Activated T-helper 1 cell treated with anti-CD3 and anti-CD28 coated beads, Interleukin-2, amount 50 U/mL, for 16 hours (primary cell): ENCODE results near the gene ZDHHC12.
"Not testable (repeated sequence)": the region's sequence is repeated elsewhere in the genome, so short reads cannot be mapped to it uniquely, and the experiment has no call there.

Experiments used
- DNase-seq, 2 donors: peaks; one replicate each; pipeline ENCODE4 v3.0.0-alpha.2; 2020; ENCODE audit warnings: low read depth in 1 of 2, low spot score in 1 of 2

The ZDHHC12 gene

DNA sequence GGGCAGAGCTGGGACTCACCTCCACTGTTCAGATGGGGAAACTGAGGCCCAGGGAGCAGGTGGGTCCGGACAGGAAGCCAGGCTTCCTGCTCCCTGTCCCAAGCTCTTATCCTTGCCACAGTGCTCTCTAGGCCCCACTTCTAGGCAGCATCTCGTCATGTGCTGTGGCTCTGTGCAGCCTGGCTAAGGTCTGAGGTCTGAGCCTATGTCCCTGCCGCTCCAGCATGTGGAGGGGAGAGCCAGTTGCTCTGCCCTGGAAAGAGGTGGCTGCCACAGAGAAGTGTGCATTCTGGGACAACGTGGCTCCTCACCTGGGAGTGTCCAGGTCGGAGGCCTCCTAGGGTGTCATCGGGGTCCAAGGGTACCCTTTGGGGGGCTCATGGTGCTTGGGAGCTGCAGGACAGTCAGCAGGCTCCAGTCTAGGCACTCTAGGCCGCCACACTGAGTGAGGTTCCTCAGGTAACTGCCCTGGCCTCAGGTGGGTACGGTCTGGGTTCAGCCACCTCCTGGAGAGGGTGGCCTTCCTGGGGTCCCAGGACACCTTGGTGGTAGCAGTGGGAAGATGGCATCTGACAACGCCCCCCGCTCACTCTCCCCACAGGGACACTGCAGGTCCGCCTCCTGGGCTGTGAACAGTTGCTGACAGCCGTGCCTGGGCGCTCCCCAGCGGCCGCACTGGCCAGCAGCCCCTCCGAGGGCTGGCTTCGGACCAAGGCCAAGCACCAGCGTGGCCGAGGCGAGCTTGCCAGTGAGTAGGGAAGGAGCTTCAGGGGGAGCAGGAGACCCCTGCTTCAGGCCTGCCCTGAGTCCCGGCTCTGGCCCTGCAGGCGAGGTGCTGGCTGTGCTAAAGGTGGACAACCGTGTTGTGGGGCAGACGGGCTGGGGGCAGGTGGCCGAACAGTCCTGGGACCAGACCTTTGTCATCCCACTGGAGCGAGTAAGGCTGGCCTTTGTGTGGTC lies 11.2 kb downstream of the ZDHHC12 start:
- DNase-seq = no peak

DNA sequence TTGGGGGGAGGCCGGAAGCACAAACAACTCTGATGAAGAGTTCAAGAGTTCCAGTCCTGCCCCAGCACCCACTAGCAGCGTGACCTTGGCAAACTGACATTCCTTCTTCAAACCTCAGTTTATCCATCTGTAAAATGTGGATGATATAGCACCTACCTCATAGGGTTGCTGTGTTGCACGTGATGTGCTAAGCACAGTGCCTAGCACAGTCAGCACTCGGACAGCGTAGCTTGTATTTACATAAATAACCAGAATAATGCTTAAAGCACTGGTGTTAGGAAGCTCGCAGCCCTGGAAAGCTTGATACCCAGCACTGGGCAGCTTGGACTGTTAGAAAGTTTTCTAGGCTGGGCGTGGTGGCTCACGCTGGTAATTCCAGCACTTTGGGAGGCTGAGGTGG lies 16.5 kb downstream of the ZDHHC12 start:
- DNase-seq = no peak

DNA sequence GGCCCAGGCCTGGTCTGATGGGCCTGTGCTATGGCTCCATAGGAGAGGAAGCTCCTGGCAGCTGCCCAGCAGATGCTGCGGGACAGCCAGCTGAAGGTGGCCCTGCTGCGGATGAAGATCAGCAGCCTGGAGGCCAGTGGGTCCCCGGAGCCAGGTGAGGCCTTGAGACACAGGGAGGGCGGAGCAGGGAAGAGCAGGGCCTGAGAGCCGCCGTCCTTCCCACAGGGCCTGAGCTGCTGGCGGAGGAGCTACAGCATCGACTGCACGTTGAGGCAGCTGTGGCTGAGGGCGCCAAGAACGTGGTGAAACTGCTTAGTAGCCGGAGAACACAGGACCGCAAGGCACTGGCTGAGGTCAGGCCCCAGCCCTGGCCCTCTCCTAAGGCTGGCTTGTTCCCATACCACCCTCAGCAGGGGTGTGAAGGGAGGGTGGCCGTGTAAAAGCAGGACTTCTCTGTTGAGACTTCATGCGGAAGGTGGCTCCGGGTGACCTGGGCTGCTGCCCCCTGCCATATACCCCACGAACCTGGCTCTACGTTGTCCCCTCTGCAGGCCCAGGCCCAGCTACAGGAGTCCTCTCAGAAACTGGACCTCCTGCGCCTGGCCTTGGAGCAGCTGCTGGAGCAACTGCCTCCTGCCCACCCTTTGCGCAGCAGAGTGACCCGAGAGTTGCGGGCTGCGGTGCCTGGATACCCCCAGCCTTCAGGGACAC lies 17.1 kb downstream of the ZDHHC12 start:
- no peak for DNase-seq

DNA sequence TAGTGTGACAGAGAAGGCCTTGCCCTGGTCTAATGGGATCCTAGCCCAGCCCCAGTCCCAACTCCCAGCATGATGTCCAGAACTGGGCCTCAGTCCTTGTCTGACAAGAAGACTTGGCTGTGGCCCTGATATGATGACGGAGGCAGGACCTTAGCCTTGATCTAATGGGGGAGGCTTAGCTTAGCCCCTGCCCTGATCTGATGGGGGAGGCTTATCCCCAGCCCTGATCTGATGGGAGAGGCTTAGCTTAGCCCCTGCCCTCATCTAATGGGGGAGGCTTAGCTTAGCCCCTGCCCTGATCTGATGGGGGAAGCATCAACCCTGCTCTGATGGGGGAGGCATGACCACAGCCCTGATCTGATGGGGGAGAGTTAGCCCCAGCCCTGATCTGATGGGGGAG lies 17.9 kb downstream of the ZDHHC12 start:
- no peak for DNase-seq

DNA sequence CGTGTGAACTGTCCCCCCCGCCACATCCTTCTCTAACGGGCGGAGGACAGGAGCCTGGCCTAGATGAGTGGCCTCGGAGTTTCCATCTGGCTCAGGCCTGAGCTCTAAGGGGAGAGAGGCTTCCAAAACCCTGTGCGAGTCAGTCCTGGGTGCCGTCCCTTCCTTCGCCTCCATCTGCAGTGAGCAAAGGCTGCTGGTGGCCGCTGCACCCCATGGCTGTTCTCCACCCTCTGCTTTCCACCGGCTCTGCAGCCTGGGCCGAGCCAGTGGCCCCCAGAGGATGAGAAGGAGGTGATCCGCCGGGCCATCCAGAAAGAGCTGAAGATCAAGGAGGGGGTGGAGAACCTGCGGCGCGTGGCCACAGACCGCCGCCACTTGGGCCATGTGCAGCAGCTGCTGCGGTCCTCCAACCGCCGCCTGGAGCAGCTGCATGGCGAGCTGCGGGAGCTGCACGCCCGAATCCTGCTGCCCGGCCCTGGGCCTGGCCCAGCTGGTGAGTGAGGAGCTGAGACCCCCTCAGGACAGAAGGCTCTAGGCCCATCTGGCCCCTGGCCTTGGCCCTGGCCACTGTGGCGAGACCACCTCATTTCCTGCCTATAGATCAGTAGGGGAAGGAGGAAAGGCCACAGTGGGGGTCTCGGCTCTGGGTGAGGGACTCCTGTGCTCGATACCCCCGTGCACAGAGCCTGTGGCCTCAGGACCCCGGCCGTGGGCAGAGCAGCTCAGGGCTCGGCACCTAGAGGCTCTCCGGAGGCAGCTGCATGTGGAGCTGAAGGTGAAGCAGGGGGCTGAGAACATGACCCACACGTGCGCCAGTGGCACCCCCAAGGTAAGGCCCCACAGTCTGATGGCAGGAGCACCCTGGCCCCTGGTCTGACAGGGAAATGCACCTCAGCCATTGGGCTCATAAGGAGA lies 18.6 kb downstream of the ZDHHC12 start:
- no peak for DNase-seq

DNA sequence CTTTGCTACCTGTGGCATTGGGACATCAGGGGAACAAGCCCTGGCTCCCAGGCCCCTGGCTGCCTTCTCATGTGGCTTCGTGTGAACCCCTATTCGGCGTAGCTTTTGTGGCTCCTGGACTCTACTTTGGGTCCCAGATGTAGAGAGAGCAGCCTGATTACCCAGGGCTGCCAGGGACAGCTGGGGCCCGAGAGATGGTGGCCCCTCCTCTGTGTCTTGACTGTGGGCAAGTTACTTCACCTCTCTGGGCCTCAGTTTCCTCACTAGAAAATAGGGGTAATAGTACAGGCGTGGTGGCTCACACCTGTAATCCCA lies 19.6 kb downstream of the ZDHHC12 start:
- DNase-seq = no peak

DNA sequence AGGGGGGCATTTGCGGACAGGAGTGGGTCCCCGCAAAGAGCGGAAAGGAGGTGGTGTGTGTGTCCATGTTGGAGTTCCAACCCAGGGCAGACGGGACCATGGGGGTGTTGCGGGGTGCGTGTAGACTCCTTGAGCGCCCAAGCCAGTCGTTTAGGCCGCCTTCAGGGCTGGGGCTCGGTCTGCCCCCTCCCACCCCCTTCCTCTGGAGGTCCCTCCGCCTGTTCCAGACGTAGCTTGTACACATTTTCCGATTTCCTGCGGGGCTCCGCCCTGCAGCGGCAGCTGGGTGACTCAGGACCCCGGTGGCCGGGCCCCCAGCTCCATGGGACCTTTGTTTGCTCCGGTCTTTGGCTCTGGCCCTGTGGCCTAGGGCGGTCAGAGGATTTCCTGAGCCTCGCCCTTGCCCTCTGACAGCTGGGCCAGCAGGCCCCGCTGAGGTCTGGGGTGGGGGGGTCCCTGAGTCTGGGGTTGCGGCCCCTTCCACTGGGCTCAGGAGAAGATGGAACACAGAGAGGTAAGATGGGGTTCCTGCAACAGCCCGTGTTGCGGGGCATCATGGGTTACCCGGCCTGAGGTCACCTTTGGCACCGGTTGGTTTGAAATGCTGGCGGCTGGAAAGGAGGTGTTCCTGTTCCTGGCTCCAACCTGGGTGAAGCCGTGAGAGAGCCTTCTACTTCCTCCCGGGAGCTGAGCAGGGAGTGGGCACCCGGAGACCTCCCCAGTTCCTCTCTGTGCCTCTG lies 20.1 kb downstream of the ZDHHC12 start:
- DNase-seq = no peak

DNA sequence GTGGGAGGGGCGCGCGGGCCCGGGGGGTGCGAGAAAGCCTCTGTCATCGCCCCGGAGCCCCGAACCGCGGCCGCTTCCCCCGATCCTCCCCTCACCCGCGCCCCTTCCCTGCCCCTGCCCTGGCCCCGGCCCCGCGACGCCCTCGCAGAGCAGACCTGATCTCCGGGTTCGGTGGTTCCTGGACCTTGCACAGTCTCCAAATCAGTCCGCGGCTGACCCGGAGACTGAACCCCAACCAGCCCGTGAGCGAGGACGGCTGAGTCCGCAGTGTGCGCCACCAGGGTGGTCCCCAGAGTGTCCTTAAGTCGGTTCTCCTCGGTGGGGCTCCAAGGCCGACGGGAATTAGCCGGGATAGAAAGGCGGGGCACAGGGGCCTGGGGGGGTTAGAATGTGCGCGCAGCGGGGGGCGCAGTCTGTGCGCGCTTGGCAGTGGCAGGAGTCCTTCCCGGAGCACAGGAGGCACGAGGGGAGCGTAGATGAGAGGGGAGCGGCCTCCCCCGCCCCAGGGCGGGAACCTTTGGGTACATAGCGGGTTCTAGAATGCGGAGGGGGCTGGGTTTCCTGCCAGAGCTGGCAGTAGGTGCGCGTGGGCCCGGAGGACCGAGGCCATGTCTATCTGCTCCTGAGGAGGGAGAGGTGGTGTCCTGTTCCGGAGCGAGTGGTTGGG lies 20.8 kb downstream of the ZDHHC12 start:
- DNase-seq = no peak

DNA sequence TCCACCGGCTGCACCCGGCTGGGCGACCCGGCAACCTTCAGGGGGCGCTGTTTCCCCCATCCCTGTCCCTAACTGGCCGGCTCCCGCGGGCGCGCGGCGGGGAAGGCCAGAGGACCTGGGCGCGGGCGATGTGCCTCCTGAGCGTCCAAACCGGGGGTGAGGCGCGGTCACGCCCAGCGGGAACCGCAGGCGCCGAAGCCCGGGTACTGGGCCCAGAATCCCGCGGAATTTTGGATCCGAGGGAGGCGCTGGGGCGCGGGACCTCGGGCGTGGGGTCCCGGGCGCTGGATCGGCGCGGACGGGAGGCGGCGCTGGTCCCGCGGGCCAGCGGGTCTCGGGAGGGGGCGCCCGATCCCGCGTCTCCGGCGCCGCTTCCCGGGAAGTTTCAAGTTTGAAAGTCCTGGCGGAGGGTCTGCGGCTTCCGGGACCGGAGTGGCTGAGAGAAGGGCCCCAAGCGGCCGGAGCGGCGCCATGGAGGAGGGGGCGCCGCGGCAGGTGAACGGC lies 21.4 kb downstream of the ZDHHC12 start, which contains the start of gene PKN3:
TSS of gene PKN3 (plus strand) at position 59 of the 504 bp plus-strand sequence. CDS start at position 472, 413 bp downstream.
- peak; percentile 73 to 81 for DNase-seq

DNA sequence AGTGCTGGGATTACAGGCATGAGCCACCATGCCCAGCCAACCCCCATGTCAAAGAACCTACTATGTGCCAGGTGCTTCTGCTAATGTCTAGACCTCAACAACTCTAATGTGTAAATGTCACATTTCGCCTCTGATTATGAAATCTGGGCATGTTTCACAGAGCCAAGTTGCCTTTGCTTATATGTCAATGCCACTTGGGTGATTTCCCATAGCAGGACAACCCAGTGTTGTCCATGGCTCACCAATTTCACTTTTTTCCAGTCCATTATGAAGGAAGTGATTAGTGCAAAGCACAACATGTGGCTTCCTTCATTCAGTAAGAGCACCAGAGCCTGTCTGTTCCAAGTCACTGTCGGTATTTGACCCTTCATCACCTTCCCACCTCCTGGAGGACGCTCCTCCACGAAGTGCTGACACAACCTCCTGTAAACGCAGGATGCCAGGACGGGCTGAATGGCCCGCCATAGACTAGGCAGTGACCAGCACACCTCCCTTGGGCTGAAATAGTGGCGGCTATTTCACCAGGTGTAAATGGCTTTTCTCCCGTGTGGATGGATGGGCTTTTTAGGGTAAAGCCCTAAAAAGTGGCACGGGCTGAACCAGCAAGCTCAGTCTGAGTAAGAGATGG lies 22.6 kb downstream of the ZDHHC12 start:
- no peak for DNase-seq

DNA sequence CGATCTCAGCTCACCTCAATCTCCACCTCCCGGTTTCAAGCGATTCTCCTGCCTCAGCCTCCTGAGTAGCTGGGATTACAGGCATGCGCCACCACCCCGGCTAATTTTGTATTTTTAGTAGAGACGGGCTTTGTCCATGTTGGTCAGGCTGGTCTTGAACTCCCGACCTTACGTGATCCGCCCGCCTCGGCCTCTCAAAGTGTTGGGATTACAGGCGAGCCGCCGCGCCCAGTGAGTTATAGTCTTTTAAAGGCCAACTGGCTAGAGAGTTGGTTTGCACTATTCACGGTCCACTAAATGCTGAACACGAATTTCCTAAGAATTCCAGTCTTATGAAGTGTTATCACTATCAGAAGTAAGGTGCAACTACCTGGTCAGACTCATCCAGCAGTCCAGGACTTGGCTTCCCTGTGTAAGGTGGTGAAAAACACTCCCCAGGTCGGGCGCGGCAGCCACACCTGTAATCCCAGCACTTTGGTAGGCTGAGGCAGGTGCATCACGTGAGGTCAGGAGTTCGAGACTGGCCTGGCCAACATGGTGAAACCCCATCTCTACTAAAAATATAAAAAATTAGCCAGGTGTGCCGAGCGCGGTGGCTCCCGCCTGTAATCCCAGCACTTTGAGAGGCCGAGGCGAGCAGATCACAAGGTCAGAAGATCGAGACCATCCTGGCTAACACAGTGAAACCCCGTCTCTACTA lies 24.7 kb downstream of the ZDHHC12 start:
- not testable (repeated sequence) for DNase-seq

DNA sequence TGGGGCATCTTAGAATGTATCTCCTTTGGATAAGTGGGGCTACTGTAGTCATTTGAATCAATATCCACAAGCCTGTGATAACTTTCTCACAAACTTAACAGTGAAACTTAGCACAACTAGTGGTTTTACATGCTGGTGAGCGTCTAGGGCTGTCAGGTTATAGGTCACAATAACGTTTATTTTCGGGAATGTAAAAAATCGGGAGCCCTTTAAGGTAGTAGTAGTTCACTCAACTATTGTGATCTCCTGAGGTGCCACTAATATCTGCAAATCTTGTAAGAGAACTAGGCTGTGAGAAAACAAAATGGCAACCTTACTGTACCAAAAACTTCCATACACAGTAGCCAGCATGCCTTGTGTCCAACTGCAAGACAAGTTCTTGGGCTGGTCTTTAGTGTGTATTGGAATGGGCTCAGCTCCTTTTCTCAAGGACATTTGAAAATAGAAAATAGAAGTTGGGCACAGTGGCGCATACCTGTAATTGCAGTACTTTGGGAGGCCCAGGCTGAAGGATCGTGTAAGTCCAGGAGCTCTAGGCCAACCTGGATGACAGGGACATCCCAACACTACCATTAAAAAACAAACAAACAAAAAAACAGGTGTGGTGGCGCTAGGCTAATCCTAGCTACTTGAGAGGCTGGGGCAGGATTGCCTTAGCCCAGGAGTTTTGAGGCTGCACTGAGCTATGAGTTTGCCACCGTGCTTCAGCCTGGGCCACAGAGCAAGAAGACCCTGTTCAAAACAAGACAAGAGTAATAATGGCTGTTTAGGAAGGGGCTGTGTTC lies 26.8 kb downstream of the ZDHHC12 start:
- DNase-seq = no peak

DNA sequence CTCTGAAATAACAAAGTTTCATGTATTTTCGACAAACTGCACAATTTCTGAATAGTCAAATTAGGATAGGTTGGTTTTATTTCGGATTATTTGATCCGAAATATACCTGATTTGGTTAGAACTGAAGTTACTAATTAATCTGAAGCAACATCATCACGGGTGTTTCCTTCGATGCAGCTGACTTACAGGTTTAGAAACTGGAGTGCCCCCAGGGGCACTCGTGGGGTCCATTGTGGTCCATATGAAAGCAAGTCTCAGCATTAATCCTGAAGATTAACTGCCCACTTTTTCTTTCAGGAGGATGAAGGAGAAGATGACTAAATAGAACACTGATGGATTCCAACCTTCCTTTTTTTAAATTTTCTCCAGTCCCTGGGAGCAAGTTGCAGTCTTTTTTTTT lies 29.6 kb downstream of the ZDHHC12 start:
- no peak for DNase-seq

DNA sequence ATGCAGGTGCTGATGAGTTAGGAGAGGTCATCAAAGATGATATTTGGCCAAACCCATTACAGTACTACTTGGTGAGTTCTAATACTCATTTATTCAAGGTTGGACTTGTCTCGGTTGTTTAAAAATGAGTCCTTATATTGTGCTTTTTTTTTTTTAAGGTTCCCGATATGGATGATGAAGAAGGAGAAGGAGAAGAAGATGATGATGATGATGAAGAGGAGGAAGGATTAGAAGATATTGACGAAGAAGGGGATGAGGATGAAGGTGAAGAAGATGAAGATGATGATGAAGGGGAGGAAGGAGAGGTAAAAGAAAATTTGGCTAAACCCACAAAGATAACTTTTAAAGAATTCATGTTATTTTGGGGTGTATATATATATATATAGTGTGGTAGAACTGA lies 30.2 kb downstream of the ZDHHC12 start:
- DNase-seq = not testable (repeated sequence)

DNA sequence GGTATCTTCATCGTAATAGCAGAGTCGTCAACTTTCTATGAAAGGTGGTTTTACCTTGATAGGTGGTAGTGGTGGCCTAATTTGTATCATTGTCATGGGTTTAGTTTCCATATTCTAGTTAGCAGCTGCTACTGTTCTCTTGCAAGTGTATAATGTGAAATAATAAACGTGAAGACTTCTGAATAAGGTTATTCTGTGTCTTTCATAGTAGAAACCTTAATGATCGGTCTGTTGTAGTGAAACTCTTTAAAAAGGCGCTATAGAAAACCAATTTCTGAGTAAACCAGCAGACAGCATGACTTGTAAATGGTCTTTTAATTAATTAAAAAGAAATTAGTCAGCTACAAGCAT lies 33.3 kb downstream of the ZDHHC12 start:
- DNase-seq = no peak

DNA sequence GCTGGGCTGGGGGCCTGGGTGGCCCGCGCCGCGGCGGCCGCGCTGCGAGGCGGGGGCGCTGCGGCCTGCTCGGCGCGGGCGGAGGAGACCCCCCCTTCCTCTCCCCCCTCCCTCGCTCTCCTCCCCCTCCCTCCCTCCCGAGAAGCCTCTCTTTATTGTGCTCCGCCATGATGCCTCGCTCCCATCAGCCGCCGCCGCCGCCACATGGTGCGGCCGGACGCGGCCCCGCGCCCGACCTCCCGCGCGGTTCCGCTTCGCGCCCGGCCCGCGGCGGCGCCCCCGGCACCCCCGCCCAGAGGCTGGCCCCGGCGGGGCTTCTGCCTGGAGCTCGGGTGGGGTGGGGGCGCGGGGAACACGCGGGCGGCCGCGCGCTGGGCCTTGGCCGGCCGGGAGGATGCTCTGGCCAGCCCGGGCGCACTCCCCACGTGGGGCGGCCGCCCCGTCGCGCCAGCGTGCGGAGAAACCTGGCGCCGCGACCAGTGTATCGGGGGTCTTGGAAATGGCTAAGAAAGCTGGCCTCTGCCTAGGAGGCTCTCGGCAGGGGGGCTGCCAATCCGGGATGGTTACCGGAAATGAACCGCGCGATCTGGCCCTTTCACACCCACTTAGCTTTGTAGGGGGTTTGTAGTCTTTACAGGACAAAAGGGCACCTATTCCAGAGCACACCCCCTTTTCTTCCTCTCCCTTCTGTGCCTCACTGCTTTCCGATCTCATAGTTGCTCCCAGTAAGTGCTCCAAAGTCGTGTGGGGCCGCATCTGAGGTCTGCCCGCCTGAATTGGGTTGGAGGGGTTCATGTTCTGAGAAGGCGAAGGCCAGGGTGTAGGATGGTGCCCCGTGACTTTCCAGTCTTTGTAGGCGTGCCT lies 33.9 kb downstream of the ZDHHC12 start:
- peak in 1 of 2 donors; percentile 39 for DNase-seq

DNA sequence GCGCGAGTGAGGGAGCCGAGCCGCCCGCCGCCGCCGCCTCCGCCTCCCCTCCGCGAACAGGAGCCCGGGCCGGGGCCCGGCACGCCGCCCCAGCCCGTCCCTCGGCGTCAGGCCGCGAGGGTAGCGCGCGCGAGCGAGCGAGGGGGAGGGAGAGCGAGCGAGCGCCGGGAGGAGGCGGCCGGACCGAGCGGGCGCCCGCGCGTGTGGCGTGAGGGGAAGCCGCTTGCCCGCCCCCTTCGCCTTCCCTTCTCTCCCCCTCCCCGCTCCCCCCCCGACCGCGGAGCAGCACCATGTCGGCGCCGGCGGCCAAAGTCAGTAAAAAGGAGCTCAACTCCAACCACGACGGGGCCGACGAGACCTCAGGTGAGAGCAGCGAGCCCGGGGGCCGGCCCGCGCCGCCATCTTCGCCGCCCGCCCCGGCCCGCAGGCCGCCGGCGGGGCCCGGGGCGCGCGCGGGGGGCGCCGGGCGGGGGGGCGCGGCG lies 34.6 kb downstream of the ZDHHC12 start:
- DNase-seq = peak in 1 of 2 donors; percentile 27
